Thyroid gland (tissue), 4 donors: Measurements from ENCODE around the gene CDCA4. TPM values are rescaled to one million over a fixed set of nuclear protein-coding genes. Genes with fewer than 3 reads are reported as not detected.
A peak's percentile ranks its signal among the peaks of the same experiment; 100 is the strongest.
"Not testable (repeated sequence)": the region's sequence is repeated elsewhere in the genome, so short reads cannot be mapped to it uniquely, and the experiment has no call there.

Source experiments
- DNase-seq, 2 donors: peaks; one replicate each; pipeline ENCODE4 v3.0.0-alpha.2; 2019
- H3K27ac ChIP-seq, 3 donors: fragments of 200-600 bp; sonication (generic); 1 replicate in 2 of 3; 2 replicates in 1 of 3; pipeline ENCODE4 v1.5.1; 2016 to 2019; ENCODE audit warnings: mild to moderate bottlenecking in 1 of 3, moderate library complexity in 1 of 3
- H3K27me3 ChIP-seq: fragments of 200-600 bp; sonication (generic); one replicate; pipeline ENCODE4 v1.5.1; 2019
- H3K36me3 ChIP-seq, 2 donors: fragments of 200-600 bp; sonication (generic); one replicate each; pipeline ENCODE4 v1.5.1; 2016 to 2019
- H3K4me1 ChIP-seq, 2 donors: fragments of 200-600 bp; sonication (generic); one replicate each; pipeline ENCODE4 v1.5.1; 2017 to 2019
- H3K4me3 ChIP-seq, 3 donors: fragments of 200-600 bp; sonication (generic); replicated peaks in 1 of 3; 1 replicate in 2 of 3; 2 replicates in 1 of 3; pipeline ENCODE4 v1.5.1; 2016; ENCODE audit warnings: mild to moderate bottlenecking in 1 of 3
- H3K9me3 ChIP-seq: fragments of 200-600 bp; sonication (generic); one replicate; pipeline ENCODE4 v1.5.1; 2017
- POLR2A ChIP-seq, 2 donors: fragments of 450-650 bp; IDR thresholded peaks; one replicate each; pipeline ENCODE4 v1.6.1; 2017; ENCODE audit warnings: antibody characterized with exemption in 2 of 2, mild to moderate bottlenecking in 2 of 2, moderate library complexity in 1 of 2
- WGBS, 2 donors: methylation state at CpG; one replicate each; pipeline ENCODE4 v1.1.5; 2017; 5-methylcytosine and 5-hydroxymethylcytosine counted together
- intact Hi-C: fragments of 100-400 bp; cut with DNase I; formaldehyde crosslinking; loops from one replicate; pipeline ENCODE4 v1.15.1; 2023
- total RNA-seq, 4 donors: library from RNA; depleted of rRNA; stranded (reverse); fragments of >200 nt; gene quantifications; one replicate each; pipeline ENCODE4 v1.2.3, GENCODE V29; 2016
- TF ChIP-seq, protein P1 (sequence below), 6 experiments: fragments of 200-600 bp in 3 of 6; fragments of 450-650 bp in 3 of 6; sonication (generic) in 3 of 6; IDR thresholded peaks; one replicate each; pipeline ENCODE4 v1.5.1; 2016 to 2019; ENCODE audit warnings: antibody characterized with exemption in 6 of 6, mild to moderate bottlenecking in 2 of 6, inconsistent platforms in 1 of 6, moderate library complexity in 1 of 6

The CDCA4 gene
- total RNA-seq, 4 donors from 2014 or later = 5.8 to 8.1 (median 7.3) TPM

DNA sequence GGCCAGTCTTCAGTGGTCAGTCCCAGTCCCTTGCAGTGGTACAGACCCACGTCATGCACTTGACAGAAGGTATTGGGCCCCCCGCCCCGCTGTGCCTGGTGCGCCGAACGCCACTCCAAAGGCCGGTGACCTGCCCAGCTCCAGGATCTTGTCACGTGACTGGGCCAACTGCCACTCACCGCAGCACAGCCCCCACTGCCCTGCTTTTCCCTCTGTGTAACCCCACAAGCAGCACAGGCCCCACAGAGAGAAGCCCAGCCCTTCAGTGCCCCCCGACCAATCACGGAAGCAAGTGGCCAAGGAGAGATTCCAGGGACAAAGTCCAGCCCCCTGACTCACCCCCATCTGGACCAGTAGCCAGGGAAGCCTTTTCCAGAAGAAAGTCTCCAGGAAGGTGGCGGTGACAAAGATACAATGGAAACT, 43.8 kb upstream of the CDCA4 start:
- WGBS, 2 donors = 40% methylated on average over 12 of the region's 12 CpGs
- DNase-seq = peak; percentile 75 to 82
- Histone ChIP-seq H3K36me3 (no peaks in the 10 kb centered on the region), H3K27ac (peak overlapping the region; percentile 64 to 85 (median 70)), H3K27me3 (no peaks in the 10 kb centered on the region), H3K4me1 (peaks cover 29 to 52% of the 10 kb centered on the region in 2 donors), H3K9me3 (no peaks in the 10 kb centered on the region), H3K4me3 (no peak overlapping the region)
- intact Hi-C loops = no loop called here
- TF ChIP-seq, protein P1, sequence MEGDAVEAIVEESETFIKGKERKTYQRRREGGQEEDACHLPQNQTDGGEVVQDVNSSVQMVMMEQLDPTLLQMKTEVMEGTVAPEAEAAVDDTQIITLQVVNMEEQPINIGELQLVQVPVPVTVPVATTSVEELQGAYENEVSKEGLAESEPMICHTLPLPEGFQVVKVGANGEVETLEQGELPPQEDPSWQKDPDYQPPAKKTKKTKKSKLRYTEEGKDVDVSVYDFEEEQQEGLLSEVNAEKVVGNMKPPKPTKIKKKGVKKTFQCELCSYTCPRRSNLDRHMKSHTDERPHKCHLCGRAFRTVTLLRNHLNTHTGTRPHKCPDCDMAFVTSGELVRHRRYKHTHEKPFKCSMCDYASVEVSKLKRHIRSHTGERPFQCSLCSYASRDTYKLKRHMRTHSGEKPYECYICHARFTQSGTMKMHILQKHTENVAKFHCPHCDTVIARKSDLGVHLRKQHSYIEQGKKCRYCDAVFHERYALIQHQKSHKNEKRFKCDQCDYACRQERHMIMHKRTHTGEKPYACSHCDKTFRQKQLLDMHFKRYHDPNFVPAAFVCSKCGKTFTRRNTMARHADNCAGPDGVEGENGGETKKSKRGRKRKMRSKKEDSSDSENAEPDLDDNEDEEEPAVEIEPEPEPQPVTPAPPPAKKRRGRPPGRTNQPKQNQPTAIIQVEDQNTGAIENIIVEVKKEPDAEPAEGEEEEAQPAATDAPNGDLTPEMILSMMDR (IDR thresholded peaks at IDR 0.05) = no peak
- no peak for TF ChIP-seq POLR2A (IDR thresholded peaks at IDR 0.05)

DNA sequence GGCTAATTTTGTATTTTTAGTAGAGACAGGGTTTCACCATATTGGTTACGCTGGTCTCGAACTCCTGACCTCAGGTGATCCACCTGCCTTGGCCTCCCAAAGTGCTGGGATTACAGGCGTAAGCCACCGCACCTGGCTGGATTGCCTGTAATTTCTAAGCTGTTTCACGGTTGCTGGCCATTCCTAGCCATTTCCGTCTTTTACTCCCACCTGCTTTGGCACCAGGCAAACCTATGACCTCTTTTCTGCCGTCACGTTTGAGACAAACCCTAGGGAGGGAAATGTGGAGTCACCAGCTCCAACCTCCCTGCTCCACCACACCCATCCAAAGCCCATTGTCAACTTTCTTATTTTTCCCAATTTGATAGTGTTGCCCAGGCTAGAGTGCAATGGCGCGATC, 43.1 kb upstream of the CDCA4 start:
- 88 to 92% methylated on average over 10 of the region's 10 CpGs for WGBS, 2 donors
- Histone ChIP-seq H3K9me3 (no peaks in the 10 kb centered on the region), H3K27me3 (no peaks in the 10 kb centered on the region), H3K27ac (peak overlapping the region; percentile 64 to 85 (median 70)), H3K36me3 (no peaks in the 10 kb centered on the region), H3K4me1 (peaks cover 37 to 57% of the 10 kb centered on the region in 2 donors), H3K4me3 (no peak overlapping the region)
- intact Hi-C loops = no loop called here
- DNase-seq = no peak
- TF ChIP-seq POLR2A (IDR thresholded peaks at IDR 0.05) = no peak
- TF ChIP-seq, protein P1 (IDR thresholded peaks at IDR 0.05) = no peak

- H3K36me3 ChIP-seq, H3K27me3 ChIP-seq, H3K4me3 ChIP-seq, H3K9me3 ChIP-seq, H3K27ac ChIP-seq, intact Hi-C loops, DNase-seq: not testable (repeated sequence)
- H3K4me1 ChIP-seq = peaks cover 42 to 62% of the 10 kb centered on the region in 2 donors
- 92 to 94% methylated on average over 10 of the region's 10 CpGs for WGBS, 2 donors
These were observed 42.6 kb upstream of the CDCA4 start for GRCh38 chr14:105063506-105063905.

GRCh38 chr14:105063056-105063455, 42.2 kb upstream of the CDCA4 start:
- Histone ChIP-seq H3K27ac (no peak overlapping the region), H3K4me3 (no peak overlapping the region), H3K9me3 (no peaks in the 10 kb centered on the region), H3K36me3 (no peaks in the 10 kb centered on the region), H3K27me3 (no peaks in the 10 kb centered on the region), H3K4me1 (peaks cover 42 to 63% of the 10 kb centered on the region in 2 donors)
- intact Hi-C loops = no loop called here
- no peak for DNase-seq
- TF ChIP-seq, protein P1 (IDR thresholded peaks at IDR 0.05) = no peak
- no peak for TF ChIP-seq POLR2A (IDR thresholded peaks at IDR 0.05)
- WGBS, 2 donors = 88 to 89% methylated on average over 10 of the region's 10 CpGs

GRCh38 chr14:105062048-105062433, 41.2 kb upstream of the CDCA4 start:
- no peak overlapping the region for H3K4me3 ChIP-seq
- WGBS, 2 donors = 91 to 93% methylated on average over 3 to 6 of the region's 7 CpGs
- DNase-seq = no peak

More at GRCh38 chr14:105062048-105062433, 41.2 kb upstream of the CDCA4 start:
- intact Hi-C loops = no loop called here
- peaks cover 42 to 63% of the 10 kb centered on the region in 2 donors for H3K4me1 ChIP-seq
- H3K27ac ChIP-seq = peak overlapping the region in 2 of 3 donors; percentile 86 to 87
- TF ChIP-seq, protein P1 (IDR thresholded peaks at IDR 0.05) = no peak
- no peak for TF ChIP-seq POLR2A (IDR thresholded peaks at IDR 0.05)
- no peaks in the 10 kb centered on the region for H3K36me3 ChIP-seq
- H3K27me3 ChIP-seq = no peaks in the 10 kb centered on the region
- H3K9me3 ChIP-seq = no peaks in the 10 kb centered on the region
